NCI-H524 treated with DMSO at 0.1 percent for 48 hours (cell line): Measurements from ENCODE around the gene LSMEM2.
"Not testable (repeated sequence)": the region's sequence is repeated elsewhere in the genome, so short reads cannot be mapped to it uniquely, and the experiment has no call there.

ENCODE experiments used
- DNase-seq: peaks from one replicate; lab custom pipeline; 2025; lab: John Stamatoyannopoulos, UW

LSMEM2 gene

GRCh38 chr3:50278880-50279224 lies at the start of gene LSMEM2:
Gene LSMEM2, plus strand, starts transcription at chr3:50279087. Its CDS starts 27 bp downstream, at chr3:50279114.
- DNase-seq = no peak

GRCh38 chr3:50229490-50229889 lies 49.4 kb upstream of the LSMEM2 start:
- no peak for DNase-seq

GRCh38 chr3:50230104-50230793 lies 48.6 kb upstream of the LSMEM2 start:
- no peak for DNase-seq

- no peak for DNase-seq
Observed at GRCh38 chr3:50230794-50231125, 48.1 kb upstream of the LSMEM2 start.

GRCh38 chr3:50231581-50231980 lies 47.3 kb upstream of the LSMEM2 start:
- no peak for DNase-seq

- no peak for DNase-seq
Observed at GRCh38 chr3:50232303-50232702, 46.6 kb upstream of the LSMEM2 start.

GRCh38 chr3:50233176-50233575 lies 45.7 kb upstream of the LSMEM2 start:
- no peak for DNase-seq

- peak; percentile 80 for DNase-seq
Observed at GRCh38 chr3:50235716-50236483, 43.0 kb upstream of the LSMEM2 start, which contains the start of gene GNAI2. Gene GNAI2, plus strand, starts transcription at chr3:50236204. Its CDS starts 132 bp downstream, at chr3:50236336.

GRCh38 chr3:50236484-50237132 lies 42.3 kb upstream of the LSMEM2 start:
- DNase-seq = no peak

- DNase-seq = no peak
Observed at GRCh38 chr3:50237133-50237651, 41.7 kb upstream of the LSMEM2 start.

- no peak for DNase-seq
Observed at GRCh38 chr3:50237754-50238548, 40.9 kb upstream of the LSMEM2 start.

GRCh38 chr3:50238549-50239026 lies 40.3 kb upstream of the LSMEM2 start:
- no peak for DNase-seq

GRCh38 chr3:50239649-50240048 lies 39.2 kb upstream of the LSMEM2 start:
- no peak for DNase-seq

- no peak for DNase-seq
Observed at GRCh38 chr3:50241163-50241562, 37.7 kb upstream of the LSMEM2 start.

GRCh38 chr3:50241713-50242380 lies 37.0 kb upstream of the LSMEM2 start:
- no peak for DNase-seq

GRCh38 chr3:50242381-50242770 lies 36.5 kb upstream of the LSMEM2 start:
- DNase-seq = no peak

GRCh38 chr3:50242851-50243542 lies 35.9 kb upstream of the LSMEM2 start:
- no peak for DNase-seq

GRCh38 chr3:50243543-50243895 lies 35.4 kb upstream of the LSMEM2 start:
- DNase-seq = no peak

GRCh38 chr3:50244813-50245212 lies 34.1 kb upstream of the LSMEM2 start:
- DNase-seq = not testable (repeated sequence)

- no peak for DNase-seq
Observed at GRCh38 chr3:50245251-50245745, 33.6 kb upstream of the LSMEM2 start.
